ENCODE results near the gene LRRC36.

The LRRC36 gene

GRCh38 chr16:67327743-67328142 lies 1.1 kb downstream of the LRRC36 start:
- DNase-seq (ENCODE audit: low read depth) = no peak
- TF ChIP-seq CTCF (IDR thresholded peaks at IDR 0.05; ENCODE audit: control insufficient read depth, extremely low read depth, insufficient read depth) = no peak

GRCh38 chr16:67329901-67330300 lies 3.3 kb downstream of the LRRC36 start:
- H3K4me3 ChIP-seq (ENCODE audit: low read depth, low read length) = no peak overlapping the region
- no peak for DNase-seq (ENCODE audit: low read depth)
- TF ChIP-seq CTCF (IDR thresholded peaks at IDR 0.05; ENCODE audit: control insufficient read depth, extremely low read depth, insufficient read depth) = no peak

More at GRCh38 chr16:67327743-67328142, 1.1 kb downstream of the LRRC36 start:
- H3K4me3 ChIP-seq (ENCODE audit: low read depth, low read length) = no peak overlapping the region

- H3K4me3 ChIP-seq (ENCODE audit: low read depth, low read length) = no peak overlapping the region
- DNase-seq (ENCODE audit: low read depth) = no peak
- TF ChIP-seq CTCF (IDR thresholded peaks at IDR 0.05; ENCODE audit: control insufficient read depth, extremely low read depth, insufficient read depth) = no peak
Measured at GRCh38 chr16:67333315-67333714, 6.7 kb downstream of the LRRC36 start.

GRCh38 chr16:67336116-67336515 lies 9.5 kb downstream of the LRRC36 start:
- TF ChIP-seq CTCF (IDR thresholded peaks at IDR 0.05; ENCODE audit: control insufficient read depth, extremely low read depth, insufficient read depth) = no peak
- DNase-seq (ENCODE audit: low read depth) = peak; percentile 83
- H3K4me3 ChIP-seq (ENCODE audit: low read depth, low read length) = no peak overlapping the region

GRCh38 chr16:67336648-67337047 lies 10.0 kb downstream of the LRRC36 start:
- H3K4me3 ChIP-seq (ENCODE audit: low read depth, low read length) = no peak overlapping the region
- DNase-seq (ENCODE audit: low read depth) = no peak
- no peak for TF ChIP-seq CTCF (IDR thresholded peaks at IDR 0.05; ENCODE audit: control insufficient read depth, extremely low read depth, insufficient read depth)

GRCh38 chr16:67339453-67339852 lies 12.8 kb downstream of the LRRC36 start:
- no peak for TF ChIP-seq CTCF (IDR thresholded peaks at IDR 0.05; ENCODE audit: control insufficient read depth, extremely low read depth, insufficient read depth)
- no peak overlapping the region for H3K4me3 ChIP-seq (ENCODE audit: low read depth, low read length)
- no peak for DNase-seq (ENCODE audit: low read depth)

GRCh38 chr16:67341250-67341649 lies 14.6 kb downstream of the LRRC36 start:
- no peak for TF ChIP-seq CTCF (IDR thresholded peaks at IDR 0.05; ENCODE audit: control insufficient read depth, extremely low read depth, insufficient read depth)
- no peak for DNase-seq (ENCODE audit: low read depth)
- H3K4me3 ChIP-seq (ENCODE audit: low read depth, low read length) = no peak overlapping the region
